ENCODE data around the gene CCNDBP1. TPM values are rescaled to one million over a fixed set of nuclear protein-coding genes. Genes with fewer than 3 reads are reported as not detected.

Gene CCNDBP1
- total and polyA plus RNA-seq, 7 donors = 34.9 to 79.2 (median 41.1) TPM

DNA sequence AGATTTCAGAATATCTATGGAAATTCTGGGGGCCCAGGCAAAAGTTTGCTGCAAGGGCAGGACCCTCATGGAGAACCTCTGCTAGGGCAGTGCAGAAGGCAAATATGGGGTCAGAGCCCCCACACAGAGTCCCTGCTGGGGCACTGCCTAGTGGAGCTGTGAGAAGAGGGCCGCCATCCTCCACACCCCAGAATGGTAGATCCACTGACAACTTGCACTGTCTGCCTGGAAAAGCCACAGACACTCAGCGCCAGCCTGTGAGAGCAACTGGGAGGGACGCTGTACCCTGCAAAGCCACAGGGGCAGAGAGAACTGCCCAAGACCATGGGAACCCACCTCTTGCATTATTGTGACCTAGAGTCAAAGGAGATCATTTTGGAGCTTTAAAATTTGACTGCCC lies 13.8 kb downstream of the CCNDBP1 start:
- H3K9me3 ChIP-seq = no peaks in the 10 kb centered on the region
- DNase-seq (no peak), ATAC-seq (no peak)
- TF ChIP-seq, protein P1, sequence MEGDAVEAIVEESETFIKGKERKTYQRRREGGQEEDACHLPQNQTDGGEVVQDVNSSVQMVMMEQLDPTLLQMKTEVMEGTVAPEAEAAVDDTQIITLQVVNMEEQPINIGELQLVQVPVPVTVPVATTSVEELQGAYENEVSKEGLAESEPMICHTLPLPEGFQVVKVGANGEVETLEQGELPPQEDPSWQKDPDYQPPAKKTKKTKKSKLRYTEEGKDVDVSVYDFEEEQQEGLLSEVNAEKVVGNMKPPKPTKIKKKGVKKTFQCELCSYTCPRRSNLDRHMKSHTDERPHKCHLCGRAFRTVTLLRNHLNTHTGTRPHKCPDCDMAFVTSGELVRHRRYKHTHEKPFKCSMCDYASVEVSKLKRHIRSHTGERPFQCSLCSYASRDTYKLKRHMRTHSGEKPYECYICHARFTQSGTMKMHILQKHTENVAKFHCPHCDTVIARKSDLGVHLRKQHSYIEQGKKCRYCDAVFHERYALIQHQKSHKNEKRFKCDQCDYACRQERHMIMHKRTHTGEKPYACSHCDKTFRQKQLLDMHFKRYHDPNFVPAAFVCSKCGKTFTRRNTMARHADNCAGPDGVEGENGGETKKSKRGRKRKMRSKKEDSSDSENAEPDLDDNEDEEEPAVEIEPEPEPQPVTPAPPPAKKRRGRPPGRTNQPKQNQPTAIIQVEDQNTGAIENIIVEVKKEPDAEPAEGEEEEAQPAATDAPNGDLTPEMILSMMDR (IDR thresholded peaks at IDR 0.05) = no peak
- H3K27ac ChIP-seq = no peak overlapping the region
- no peak overlapping the region for H3K4me3 ChIP-seq
- 94 to 98% (median 97%) methylated on average over 3 of the region's 3 CpGs for WGBS, 3 donors
- intact Hi-C loops (cut with DNase I) = no loop called here
- no peaks in the 10 kb centered on the region for H3K27me3 ChIP-seq (ENCODE audit: insufficient read depth in 3 of 3, low read length in 2 of 3)
- peaks cover 14% of the 10 kb centered on the region for H3K4me1 ChIP-seq
- H3K36me3 ChIP-seq (ENCODE audit: insufficient read depth in 1 of 2, low read depth in 1 of 2) = peaks cover 0 to 19% of the 10 kb centered on the region in 2 donors

DNA sequence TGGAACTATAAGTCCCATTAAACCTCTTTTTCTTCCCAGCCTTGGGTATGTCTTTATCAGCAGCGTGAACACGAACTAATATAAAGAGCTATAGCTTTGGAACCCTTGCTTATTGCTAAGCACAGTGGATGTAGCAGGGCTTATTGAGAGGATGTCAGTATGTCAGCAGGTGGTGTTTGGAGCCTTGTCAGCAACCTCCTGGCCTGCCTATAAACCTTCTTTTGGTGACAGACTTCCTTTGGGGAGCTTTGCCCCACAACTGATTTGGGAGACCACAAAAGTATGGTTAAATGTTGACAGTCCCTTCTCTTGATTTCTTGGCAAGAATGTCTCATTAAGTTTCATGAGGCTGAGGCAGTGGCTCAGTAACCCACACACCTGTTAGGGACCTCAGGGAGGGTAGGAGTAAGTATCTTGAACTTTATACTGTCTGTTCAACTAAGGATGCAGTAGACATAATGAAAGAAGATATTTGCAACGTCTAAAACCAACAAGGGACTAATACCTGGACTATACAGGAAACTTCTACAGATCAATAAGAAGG lies 14.8 kb downstream of the CCNDBP1 start:
- 79 to 82% (median 82%) methylated on average over 3 of the region's 3 CpGs for WGBS, 3 donors
- no peaks in the 10 kb centered on the region for H3K9me3 ChIP-seq
- no peak overlapping the region for H3K4me3 ChIP-seq
- no peaks in the 10 kb centered on the region for H3K27me3 ChIP-seq (ENCODE audit: insufficient read depth in 3 of 3, low read length in 2 of 3)
- intact Hi-C loops (cut with DNase I) = loop anchor here in 1 of 2 donors (10.0 kb wide), 1 partner anchor 495 kb away; no protein-coding TSS in a partner anchor
- TF ChIP-seq, protein P1 (IDR thresholded peaks at IDR 0.05) = no peak
- ATAC-seq (no peak), DNase-seq (no peak)
- H3K36me3 ChIP-seq (ENCODE audit: insufficient read depth in 1 of 2, low read depth in 1 of 2) = peaks cover 0 to 10% of the 10 kb centered on the region in 2 donors
- no peak overlapping the region for H3K27ac ChIP-seq
- H3K4me1 ChIP-seq = peaks cover 3% of the 10 kb centered on the region

DNA sequence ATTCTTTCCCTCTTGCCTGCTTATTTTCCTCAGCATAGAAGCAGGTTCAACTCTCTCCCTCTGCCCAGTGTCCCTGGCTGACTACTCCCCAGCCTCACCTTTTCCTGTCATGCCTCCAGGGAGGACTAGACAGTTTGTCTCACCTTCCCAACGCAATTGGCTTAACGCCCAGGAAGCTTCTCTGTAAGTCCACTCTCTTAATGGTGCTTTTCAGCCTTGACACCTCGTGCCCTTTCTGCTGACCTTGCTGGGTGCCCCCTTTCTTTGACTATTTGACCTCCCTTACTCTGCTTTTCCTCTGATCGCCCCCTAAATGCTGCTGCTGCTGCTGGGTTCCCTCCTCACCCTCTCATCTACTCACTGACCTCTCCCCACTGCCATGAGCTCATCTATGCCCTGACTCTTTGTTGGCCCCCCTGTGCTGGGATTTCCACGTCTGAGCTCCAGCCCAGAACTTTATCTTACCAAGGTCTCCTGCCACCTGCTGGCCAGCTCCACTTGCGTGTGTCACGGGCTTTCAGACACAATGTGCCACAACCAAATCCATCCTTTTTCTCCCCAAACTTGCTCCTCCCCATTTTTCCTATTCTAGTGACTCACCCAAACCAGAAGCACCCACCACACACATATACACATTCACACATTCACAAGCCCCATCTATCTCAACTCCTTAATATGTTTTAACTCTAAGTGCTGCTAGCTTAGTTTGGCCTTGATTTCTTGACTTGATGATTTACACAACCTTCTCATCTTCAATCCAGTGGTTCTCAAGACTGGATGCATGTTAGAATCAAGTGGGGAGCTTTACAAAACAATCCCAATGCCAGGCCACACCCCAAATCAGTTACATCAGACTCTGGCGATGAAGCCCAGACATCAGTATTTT lies 19.1 kb downstream of the CCNDBP1 start:
- H3K27me3 ChIP-seq (ENCODE audit: insufficient read depth in 3 of 3, low read length in 2 of 3) = peaks cover 0 to 2% (median 0%) of the 10 kb centered on the region in 3 donors
- intact Hi-C loops (cut with DNase I) = loop anchor here (1.0 to 10.0 kb wide), 2 partner anchors 17 to 499 kb away; no protein-coding TSS in a partner anchor
- peak; percentile 44 to 75 for DNase-seq
- no peak overlapping the region for H3K4me3 ChIP-seq
- H3K27ac ChIP-seq = no peak overlapping the region
- H3K36me3 ChIP-seq (ENCODE audit: insufficient read depth in 1 of 2, low read depth in 1 of 2) = no peaks in the 10 kb centered on the region
- H3K9me3 ChIP-seq = no peaks in the 10 kb centered on the region
- no peaks in the 10 kb centered on the region for H3K4me1 ChIP-seq
- ATAC-seq = peak; percentile 74 to 92 (median 80)
- WGBS, 3 donors = 31 to 33% (median 32%) methylated on average over 8 of the region's 8 CpGs
- TF ChIP-seq, protein P1 (IDR thresholded peaks at IDR 0.05) = peak; percentile 59

- no peaks in the 10 kb centered on the region for H3K36me3 ChIP-seq (ENCODE audit: insufficient read depth in 1 of 2, low read depth in 1 of 2)
- H3K4me1 ChIP-seq = no peaks in the 10 kb centered on the region
- H3K9me3 ChIP-seq = no peaks in the 10 kb centered on the region
- WGBS, 3 donors = 80 to 84% (median 80%) methylated on average over 5 of the region's 5 CpGs
- TF ChIP-seq, protein P1 (IDR thresholded peaks at IDR 0.05) = no peak
- intact Hi-C loops (cut with DNase I) = loop anchor here in 1 of 2 donors (10.0 kb wide), 1 partner anchor 501 kb away; no protein-coding TSS in a partner anchor
- H3K4me3 ChIP-seq = no peak overlapping the region
- peaks cover 0 to 5% (median 0%) of the 10 kb centered on the region in 3 donors for H3K27me3 ChIP-seq (ENCODE audit: insufficient read depth in 3 of 3, low read length in 2 of 3)
- H3K27ac ChIP-seq = no peak overlapping the region
- DNase-seq = no peak
- no peak for ATAC-seq
Observed at GRCh38 chr15:43206054-43206453, 20.9 kb downstream of the CCNDBP1 start.

Data from psoas muscle (tissue), 8 donors.